Uterus (tissue), 4 donors: ENCODE results near the gene OGA. TPM values are rescaled to one million over a fixed set of nuclear protein-coding genes. Genes with fewer than 3 reads are reported as not detected.

Experiments
- DNase-seq, 2 donors: peaks; one replicate each; pipeline ENCODE4 v3.0.0-alpha.2; 2019 to 2020
- H3K27ac ChIP-seq, 2 donors: fragments of 200-600 bp; sonication (generic); 1 replicate in 1 of 2; 2 replicates in 1 of 2; pipeline ENCODE4 v1.5.1; 2016 to 2018
- H3K27me3 ChIP-seq, 2 donors: fragments of 200-600 bp; sonication (generic); one replicate each; pipeline ENCODE4 v1.5.1; 2018 to 2019; ENCODE audit warnings: control low read depth in 1 of 2
- H3K36me3 ChIP-seq, 2 donors: fragments of 200-600 bp; sonication (generic); one replicate each; pipeline ENCODE4 v1.5.1; 2019; ENCODE audit warnings: control low read depth in 1 of 2
- H3K4me1 ChIP-seq, 2 donors: fragments of 200-600 bp; sonication (generic); one replicate each; pipeline ENCODE4 v1.5.1; 2018 to 2019; ENCODE audit warnings: control low read depth in 1 of 2
- H3K4me3 ChIP-seq, 2 donors: fragments of 200-600 bp; sonication (generic); 1 replicate in 1 of 2; 2 replicates in 1 of 2; pipeline ENCODE4 v1.5.1; 2018 to 2019; ENCODE audit warnings: mild to moderate bottlenecking in 1 of 2
- H3K9me3 ChIP-seq, 2 donors: fragments of 200-600 bp; sonication (generic); one replicate each; pipeline ENCODE4 v1.5.1; 2019; ENCODE audit warnings: control low read depth in 1 of 2
- CTCF ChIP-seq, 4 experiments: fragments of 200-600 bp in 2 of 4; fragments of 450-650 bp in 2 of 4; sonication (generic) in 2 of 4; IDR thresholded peaks; one replicate each; pipeline ENCODE4 v1.5.1; 2016 to 2019; ENCODE audit warnings: antibody characterized with exemption in 4 of 4, mild to moderate bottlenecking in 2 of 4, moderate library complexity in 1 of 4
- POLR2A ChIP-seq, 2 donors: fragments of 450-650 bp; IDR thresholded peaks; one replicate each; pipeline ENCODE4 v1.6.1; 2016; ENCODE audit warnings: antibody characterized with exemption in 2 of 2, mild to moderate bottlenecking in 1 of 2, moderate library complexity in 1 of 2
- intact Hi-C: fragments of 100-400 bp; cut with DNase I; formaldehyde crosslinking; loops from one replicate; pipeline ENCODE4 v1.15.1; 2023; ENCODE audit warnings: low total_unique reads
- total RNA-seq, 4 donors: library from RNA; depleted of rRNA in 3 of 4; stranded (reverse); fragments of >200 nt in 3 of 4; gene quantifications; one replicate each; pipeline versions ENCODE4 v1.1.0 to v1.2.4, GENCODE V29; 2014 to 2023
- donor health status: DM: yes; HTN: yes; CAD: no.

OGA gene
- total RNA-seq, 4 donors from 2014 or later: 63.5 to 181 (median 156) TPM

DNA sequence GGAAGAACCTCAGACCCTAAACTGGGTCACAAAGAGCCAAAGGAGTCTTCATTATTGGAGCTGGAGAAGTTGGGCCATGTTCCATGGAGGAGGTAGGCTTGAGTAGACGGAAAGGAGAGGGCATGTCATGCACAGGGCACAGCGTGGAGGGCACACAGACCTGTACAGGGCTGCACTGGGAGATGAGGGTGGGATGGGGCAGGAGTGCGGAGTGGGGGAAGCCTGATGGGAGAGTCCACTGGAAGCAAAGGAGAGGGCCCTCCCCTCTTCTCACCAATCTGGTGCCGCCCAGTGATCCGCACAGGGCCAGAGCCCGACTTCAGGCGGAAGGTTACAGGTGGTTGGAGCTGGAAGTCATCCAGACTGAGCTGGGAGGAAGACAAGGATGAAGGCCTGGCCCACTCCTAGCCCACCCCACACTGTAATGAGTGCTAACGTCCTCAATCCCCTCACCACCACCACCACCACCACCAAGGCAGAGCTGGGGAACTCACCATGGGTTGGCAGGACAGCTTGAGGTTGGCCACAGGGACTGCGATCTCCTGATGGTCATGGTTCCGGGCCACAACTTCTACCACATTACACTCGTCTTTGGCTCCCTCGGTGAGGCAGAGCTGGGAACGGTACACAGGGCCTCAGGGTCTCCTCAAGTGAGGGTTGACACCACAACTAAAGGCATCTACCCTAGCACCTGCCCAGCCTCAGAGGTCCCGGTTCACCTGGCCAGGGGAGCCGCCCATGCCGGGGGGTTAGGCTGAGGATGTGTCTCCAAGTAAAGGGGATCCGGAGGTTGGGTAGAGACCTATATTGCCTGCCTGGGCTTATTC, 36.0 kb downstream of the OGA start:
- no peak for DNase-seq
- H3K4me3 ChIP-seq: peak overlapping the region; percentile 55 to 70
- peaks cover 0 to 18% of the 10 kb centered on the region in 2 donors for H3K4me1 ChIP-seq
- no peak overlapping the region for H3K27ac ChIP-seq
- intact Hi-C loops: no loop called here
- no peaks in the 10 kb centered on the region for H3K36me3 ChIP-seq
- TF ChIP-seq CTCF (IDR thresholded peaks at IDR 0.05) (no peak), POLR2A (IDR thresholded peaks at IDR 0.05) (no peak)
- H3K9me3 ChIP-seq: no peaks in the 10 kb centered on the region
- peaks cover 0 to 4% of the 10 kb centered on the region in 2 donors for H3K27me3 ChIP-seq

- no peak for DNase-seq
Measured at GRCh38 chr10:101781655-101781983, 36.6 kb downstream of the OGA start.

GRCh38 chr10:101780818-101781654, 37.2 kb downstream of the OGA start:
- no peaks in the 10 kb centered on the region for H3K36me3 ChIP-seq
- H3K4me1 ChIP-seq: peaks cover 0 to 23% of the 10 kb centered on the region in 2 donors
- no peak overlapping the region for H3K4me3 ChIP-seq
- TF ChIP-seq POLR2A (IDR thresholded peaks at IDR 0.05) (no peak), CTCF (IDR thresholded peaks at IDR 0.05) (peak; percentile 69 to 81 (median 72))
- H3K27me3 ChIP-seq: peaks cover 0 to 8% of the 10 kb centered on the region in 2 donors
- intact Hi-C loops: no loop called here
- no peaks in the 10 kb centered on the region for H3K9me3 ChIP-seq
- peak in 1 of 2 donors; percentile 24 for DNase-seq
- no peak overlapping the region for H3K27ac ChIP-seq

More at GRCh38 chr10:101781655-101781983, 36.6 kb downstream of the OGA start:
- Histone ChIP-seq H3K27me3 (peaks cover 0 to 4% of the 10 kb centered on the region in 2 donors), H3K4me3 (no peak overlapping the region), H3K9me3 (no peaks in the 10 kb centered on the region), H3K27ac (no peak overlapping the region), H3K4me1 (peaks cover 0 to 18% of the 10 kb centered on the region in 2 donors), H3K36me3 (no peaks in the 10 kb centered on the region)
- intact Hi-C loops: no loop called here
- no peak for TF ChIP-seq POLR2A (IDR thresholded peaks at IDR 0.05)
- no peak for TF ChIP-seq CTCF (IDR thresholded peaks at IDR 0.05)

DNA sequence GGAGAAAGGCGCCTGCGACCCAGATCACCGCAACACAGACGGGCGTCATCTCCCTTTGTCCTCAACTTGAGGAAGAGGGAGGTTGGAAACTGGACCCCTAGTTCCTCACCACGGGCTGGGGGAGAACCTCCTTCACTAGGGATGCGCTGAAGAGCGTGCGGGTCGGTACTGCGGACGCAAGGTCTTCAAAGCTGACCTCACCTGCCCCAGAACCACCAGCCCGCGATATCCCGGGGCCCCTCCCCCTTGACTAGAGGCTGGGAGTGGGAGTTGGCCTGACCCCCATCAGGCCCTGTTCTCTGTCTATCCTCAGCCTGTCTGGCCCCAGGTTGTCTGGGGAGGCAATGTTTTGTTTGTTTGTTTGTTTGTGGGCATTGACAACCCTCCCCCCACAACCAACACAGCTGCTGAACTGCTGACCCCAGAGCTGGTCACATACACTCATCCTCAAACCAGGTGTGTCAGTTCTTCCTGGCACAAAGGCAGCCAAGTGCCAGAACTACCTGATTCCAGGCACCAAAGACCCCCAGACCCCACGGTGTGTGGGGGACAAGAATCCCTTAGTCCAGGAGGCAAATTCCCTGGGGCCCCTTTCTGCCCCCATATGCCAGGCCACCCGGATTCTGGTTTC, 37.9 kb downstream of the OGA start:
- no peak overlapping the region for H3K27ac ChIP-seq
- no peak for DNase-seq
- H3K4me1 ChIP-seq: peaks cover 0 to 29% of the 10 kb centered on the region in 2 donors
- peak overlapping the region; percentile 17 to 25 for H3K4me3 ChIP-seq
- no peaks in the 10 kb centered on the region for H3K36me3 ChIP-seq
- intact Hi-C loops: no loop called here
- H3K9me3 ChIP-seq: no peaks in the 10 kb centered on the region
- peaks cover 2 to 12% of the 10 kb centered on the region in 2 donors for H3K27me3 ChIP-seq
- no peak for TF ChIP-seq CTCF (IDR thresholded peaks at IDR 0.05)
- no peak for TF ChIP-seq POLR2A (IDR thresholded peaks at IDR 0.05)
